ENCODE data around the gene DPF3.

Gene DPF3

DNA sequence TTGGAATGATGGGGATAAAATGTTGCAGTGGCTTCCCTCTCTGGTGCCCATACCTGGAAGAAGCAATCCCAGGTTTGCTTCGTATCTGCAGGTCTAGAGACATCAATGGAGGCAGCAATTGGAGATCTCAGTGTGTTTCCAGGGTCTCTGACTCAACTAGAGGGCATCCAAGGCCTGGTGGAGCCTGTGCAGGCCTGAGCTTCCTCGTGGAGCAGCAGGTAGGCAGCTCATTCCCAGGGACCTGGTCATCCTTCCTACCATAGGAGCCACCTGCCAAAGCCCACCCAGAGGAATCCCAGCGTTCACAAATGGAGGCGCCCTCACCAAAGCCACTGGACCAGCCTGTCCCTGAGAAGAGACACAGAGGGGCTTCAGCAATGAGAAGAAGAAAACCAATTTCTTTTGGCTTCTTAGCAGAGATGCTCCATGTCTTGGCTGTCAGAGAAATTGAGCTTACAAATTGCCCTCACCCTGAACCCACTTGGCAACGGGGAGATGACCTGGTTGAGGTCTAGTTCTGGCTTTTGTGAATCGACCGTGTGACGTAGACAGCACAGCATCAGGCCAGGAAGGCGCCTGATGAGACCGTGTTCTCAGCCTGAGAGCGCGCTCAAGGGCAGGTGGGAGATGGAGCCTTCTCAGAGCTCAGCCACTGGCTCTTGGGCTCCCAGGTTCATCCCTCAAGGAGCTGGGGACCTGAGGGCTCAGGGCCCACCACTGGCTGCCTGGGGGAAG is 283.6 kb downstream of the DPF3 start:
- DNase-seq: no peak

- DNase-seq: no peak
Observed at GRCh38 chr14:72609205-72609916, 284.5 kb downstream of the DPF3 start.

DNA sequence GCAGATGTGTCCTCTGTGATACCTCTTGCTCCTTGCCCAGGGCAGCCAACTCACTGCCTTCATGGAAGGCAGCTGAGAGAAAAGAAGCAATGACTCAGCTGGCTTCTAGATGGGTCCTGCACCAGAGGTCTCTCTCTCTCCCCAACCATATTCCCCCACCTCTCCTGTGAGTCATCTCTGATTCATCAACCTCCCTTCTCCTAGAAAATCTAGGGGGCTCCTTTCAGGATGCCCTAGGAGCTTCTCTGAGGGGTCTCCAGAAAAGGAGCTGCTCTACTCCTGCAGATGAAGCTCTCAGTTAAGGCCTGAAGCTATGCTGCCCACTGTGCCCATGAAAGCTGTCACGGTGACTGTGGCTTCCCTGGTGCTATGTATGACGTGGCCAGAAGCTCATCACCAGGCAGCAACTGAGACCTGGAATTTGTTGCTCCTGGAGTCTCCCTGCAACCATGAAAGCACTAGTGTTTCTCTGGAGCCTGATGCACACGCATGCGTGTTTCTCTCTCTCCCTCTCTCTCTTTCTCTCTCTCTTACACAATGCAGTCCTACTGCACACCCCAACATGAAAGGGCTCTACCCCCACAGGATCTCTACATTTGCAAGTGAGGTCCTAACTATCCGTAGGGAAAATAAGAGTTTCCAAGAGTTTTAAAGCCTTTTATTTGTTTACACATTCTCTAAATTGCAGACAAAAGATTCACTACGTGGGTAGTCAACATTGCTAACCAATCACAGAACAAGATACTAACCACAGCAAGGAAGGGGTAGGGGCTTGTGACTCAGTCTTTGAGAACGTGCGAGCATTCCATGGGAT is 285.3 kb downstream of the DPF3 start:
- no peak for DNase-seq

GRCh38 chr14:72607386-72608130 is 286.3 kb downstream of the DPF3 start:
- no peak for DNase-seq

GRCh38 chr14:72606879-72607278 is 287.0 kb downstream of the DPF3 start:
- no peak for DNase-seq

GRCh38 chr14:72605921-72606220 is 288.0 kb downstream of the DPF3 start:
- DNase-seq: no peak

GRCh38 chr14:72605096-72605920 is 288.6 kb downstream of the DPF3 start:
- no peak for DNase-seq

DNA sequence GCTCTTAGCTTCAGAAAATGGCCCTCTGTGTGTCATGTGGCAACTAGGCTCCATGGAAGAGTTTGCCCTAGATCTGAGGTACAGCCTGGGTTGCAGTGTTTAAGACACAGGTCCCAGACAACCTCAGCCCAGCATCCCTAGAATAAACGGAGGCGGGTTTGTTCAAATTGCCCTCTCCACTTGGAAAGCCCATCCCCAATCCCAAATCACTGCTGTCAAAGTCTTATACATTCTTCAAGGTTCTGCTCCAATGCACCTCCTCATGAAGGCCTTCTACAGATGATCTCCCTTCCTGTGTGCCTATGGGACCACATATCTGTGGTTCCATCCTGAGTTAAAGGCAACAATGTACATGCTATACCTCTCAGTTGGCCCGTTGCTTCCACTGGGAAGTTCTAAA is 289.8 kb downstream of the DPF3 start:
- DNase-seq: no peak

DNA sequence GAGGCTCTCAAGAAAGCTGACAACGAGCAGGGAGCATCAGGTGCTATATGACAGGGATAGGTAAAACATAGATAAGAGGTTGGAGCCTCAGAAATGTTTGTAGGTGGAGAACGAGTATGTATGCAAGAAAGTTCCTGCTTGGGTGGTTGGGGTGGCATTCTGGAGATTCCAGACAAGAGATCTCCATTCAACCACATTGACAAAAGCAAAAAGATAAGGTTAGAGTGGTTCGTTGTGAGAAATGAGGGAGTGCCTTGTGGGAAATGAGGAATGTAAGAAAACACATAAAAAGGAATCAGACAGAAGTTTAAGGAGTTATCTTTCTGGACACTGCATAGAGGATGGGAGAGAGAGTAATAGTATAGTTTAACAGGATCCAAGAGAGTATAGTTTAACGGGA is 290.3 kb downstream of the DPF3 start:
- no peak for DNase-seq

- no peak for DNase-seq
Observed at GRCh38 chr14:72600551-72601330, 293.2 kb downstream of the DPF3 start.

DNA sequence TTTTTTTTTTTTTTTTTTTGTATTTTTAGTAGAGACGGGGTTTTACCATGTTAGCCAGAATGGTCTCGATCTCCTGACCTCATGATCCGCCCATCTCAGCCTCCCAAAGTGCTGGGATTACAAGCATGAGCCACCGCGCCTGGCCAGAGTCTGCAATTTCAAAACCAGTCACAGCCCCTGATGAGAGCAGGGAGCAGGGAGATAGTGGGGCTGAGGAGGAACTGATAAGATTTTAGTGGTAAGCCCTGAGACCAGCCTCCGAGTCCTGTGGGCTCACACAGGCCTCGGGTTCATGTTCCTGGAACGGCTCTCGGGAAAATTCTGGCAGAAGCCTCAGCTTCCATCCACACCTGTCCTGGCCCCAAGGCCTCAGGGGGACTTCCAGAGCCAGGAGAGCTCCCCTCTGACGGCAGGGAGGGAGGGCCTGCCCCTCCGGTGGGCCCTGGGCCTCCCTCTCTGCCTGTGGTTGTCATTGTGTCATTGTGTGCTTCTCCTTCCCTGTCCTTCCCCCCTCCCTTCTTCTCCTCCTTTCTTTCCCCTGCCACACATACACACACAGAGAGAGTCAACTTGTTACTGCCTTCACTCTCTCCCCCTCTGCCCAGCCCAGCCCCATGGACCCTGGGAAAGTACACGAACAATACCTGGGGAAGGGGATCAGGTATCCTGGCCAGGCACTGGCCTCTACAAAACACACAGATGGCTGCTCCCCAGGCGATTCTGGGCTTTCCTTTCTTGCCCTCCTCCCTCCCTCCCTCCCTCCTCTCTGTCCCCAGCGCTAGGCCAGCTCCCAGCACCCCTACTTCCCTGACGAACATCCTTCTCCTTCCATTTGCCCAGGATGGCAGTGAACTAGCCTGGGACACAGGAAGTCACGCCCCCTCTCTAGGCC is 294.1 kb downstream of the DPF3 start:
- no peak for DNase-seq

DNA sequence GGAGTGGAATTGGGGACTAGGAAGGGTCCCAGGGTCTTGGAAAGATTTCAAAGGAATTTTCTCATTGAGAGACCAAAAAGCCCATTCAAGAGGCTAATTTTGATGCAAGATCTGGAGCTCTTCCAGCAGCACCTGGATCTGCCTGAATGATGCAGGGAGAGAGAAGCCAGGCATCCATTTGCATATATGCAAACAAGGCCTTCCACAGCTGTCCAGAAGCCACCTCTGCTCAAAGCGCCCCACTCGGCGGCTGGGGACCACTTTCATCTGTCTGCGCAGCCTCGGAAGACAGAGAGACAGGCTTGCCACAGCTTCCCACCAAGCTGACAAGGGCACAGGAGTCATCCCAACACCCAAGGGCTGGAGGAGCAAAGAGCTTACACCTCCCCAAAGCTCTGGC is 295.6 kb downstream of the DPF3 start:
- DNase-seq: no peak

DNA sequence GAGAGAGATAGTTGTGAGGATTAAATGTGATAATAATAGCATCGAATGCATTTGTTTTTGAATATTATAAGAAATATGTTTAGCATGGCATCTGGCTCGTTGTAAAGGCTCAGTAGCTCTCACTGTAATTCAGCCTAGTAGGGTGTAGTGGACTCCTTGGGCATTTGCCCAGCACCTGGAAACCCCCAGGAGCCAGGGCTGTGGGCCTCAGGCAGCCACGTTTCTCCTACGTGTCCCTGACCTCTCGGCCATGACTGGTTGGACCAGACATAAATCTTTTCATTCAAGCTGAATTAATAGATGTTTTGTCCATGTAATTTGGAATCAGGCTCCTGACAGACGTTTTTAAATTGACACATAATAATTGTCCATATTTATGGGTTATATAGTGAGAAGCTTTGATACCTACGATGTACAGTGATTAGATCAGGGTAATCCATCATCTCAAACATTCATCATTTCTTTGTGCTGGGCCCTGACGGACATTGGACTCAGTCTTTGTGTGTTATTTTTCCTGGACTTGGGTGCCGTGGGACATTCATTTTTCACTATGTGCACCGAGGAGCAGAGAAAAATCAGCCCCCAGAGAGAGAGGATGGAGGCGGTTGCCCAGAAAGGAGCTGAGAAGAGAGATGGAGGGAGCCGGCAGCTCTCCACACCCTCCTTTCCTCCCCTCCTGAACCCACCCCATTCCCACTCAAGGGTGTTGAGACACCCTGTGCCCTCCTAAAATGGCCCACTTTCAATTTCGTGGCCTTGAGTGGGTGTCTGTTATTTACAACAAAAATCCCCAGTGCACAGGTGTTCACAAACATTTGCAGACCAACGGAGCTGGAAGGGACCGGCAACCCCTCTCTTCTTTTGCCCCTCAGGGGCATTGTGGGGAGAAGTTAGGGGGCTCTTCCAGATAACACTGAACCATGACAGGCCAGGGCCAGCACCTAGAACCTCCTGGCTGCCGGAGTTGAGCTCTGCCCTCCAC is 296.4 kb downstream of the DPF3 start:
- no peak for DNase-seq

- DNase-seq: no peak
Observed at GRCh38 chr14:72595152-72595862, 298.6 kb downstream of the DPF3 start.

DNA sequence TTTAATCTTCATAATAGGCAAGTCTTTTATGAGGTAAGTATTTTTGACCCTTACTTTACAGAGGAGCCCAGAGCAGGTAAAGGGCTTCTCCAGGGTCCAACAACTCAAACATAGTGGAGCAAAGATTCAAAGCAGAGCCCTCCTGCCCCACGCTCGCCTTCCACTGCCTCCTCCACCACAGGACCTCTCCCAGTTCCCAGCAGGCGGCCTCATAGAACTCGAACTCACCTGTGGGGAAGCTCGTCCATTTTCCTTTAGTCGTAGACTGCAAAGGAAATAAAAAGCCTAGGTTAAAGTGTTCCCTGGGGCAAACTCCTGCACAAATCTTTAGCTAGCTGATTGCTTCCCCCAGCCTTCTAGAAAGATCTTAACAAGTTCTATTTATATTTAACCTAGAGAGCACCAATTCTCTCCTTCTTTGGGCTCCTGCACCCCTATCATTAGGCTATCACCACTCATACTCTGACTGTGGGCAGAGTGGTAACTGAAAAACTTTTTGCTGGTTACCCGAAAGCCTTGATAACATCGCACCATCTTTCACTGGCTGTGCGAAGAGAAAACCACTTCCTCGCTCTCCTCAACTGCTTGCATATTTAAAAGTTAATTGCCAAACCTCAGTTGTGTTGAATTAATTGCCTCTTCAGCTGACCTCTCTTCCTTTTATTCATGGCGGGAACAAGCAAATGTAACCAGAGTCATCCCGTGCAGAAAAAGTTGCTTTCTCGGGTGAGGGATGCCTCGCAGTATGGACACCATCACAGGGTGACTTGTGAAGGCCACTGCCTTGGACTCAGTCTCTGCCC is 299.6 kb downstream of the DPF3 start:
- no peak for DNase-seq

- DNase-seq: no peak
Observed at GRCh38 chr14:72591391-72591790, 302.5 kb downstream of the DPF3 start.

DNA sequence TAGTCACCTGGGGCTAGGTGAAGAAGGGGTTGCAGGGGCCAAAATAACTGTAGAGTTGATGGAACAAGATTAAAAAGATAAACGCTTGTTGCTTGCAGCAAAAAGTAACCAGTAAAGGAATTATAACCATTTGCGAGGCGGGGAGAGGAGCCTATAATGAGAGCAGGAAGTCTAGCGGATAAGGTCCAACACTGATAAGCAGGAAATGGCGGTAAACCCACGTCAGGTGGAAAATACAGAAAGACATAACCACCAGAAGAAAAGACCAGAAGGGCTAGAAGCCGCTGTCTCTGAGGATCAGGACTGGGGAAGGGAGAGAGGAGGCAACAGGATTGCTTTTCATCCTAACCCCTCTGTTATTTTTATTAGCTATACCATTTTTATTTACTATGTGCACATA is 303.3 kb downstream of the DPF3 start:
- DNase-seq: no peak

- DNase-seq: no peak
Observed at GRCh38 chr14:72589652-72590051, 304.2 kb downstream of the DPF3 start.

All from T-helper 9 cell (primary cell).